Tibial artery (tissue), 4 donors: Measurements from ENCODE around the gene SPPL2C.

ENCODE experiments used
- DNase-seq, 2 donors: peaks; one replicate each; pipeline ENCODE4 v3.0.0-alpha.2; 2019
- H3K27ac ChIP-seq, 2 donors: fragments of 200-600 bp; sonication (generic) in 1 of 2; 1 replicate in 1 of 2; 2 replicates in 1 of 2; pipeline ENCODE4 v1.5.1; 2018 to 2019; ENCODE audit warnings: mild to moderate bottlenecking in 1 of 2
- H3K27me3 ChIP-seq, 2 donors: fragments of 200-600 bp; sonication (generic) in 1 of 2; one replicate each; pipeline versions ENCODE4 v1.5.1 to v1.6.0; 2016 to 2019
- H3K36me3 ChIP-seq, 3 donors: fragments of 200-600 bp; sonication (generic) in 2 of 3; one replicate each; pipeline ENCODE4 v1.5.1; 2016 to 2019; ENCODE audit warnings: mild to moderate bottlenecking in 2 of 3
- H3K4me1 ChIP-seq, 4 donors: fragments of 200-600 bp; sonication (generic) in 2 of 4; 1 replicate in 3 of 4; 2 replicates in 1 of 4; pipeline ENCODE4 v1.5.1; 2016 to 2019
- H3K4me3 ChIP-seq, 2 donors: fragments of 200-600 bp; sonication (generic) in 1 of 2; 1 replicate in 1 of 2; 2 replicates in 1 of 2; pipeline ENCODE4 v1.5.1; 2018 to 2019; ENCODE audit warnings: mild to moderate bottlenecking in 2 of 2
- H3K9me3 ChIP-seq, 3 donors: fragments of 200-600 bp; sonication (generic) in 1 of 3; one replicate each; pipeline ENCODE4 v1.5.1; 2016 to 2019
- CTCF ChIP-seq, 2 experiments: fragments of 200-600 bp in 1 of 2; fragments of 450-650 bp in 1 of 2; IDR thresholded peaks; one replicate each; pipeline ENCODE4 v1.5.1; 2017 to 2019; ENCODE audit warnings: antibody characterized with exemption in 2 of 2, mild to moderate bottlenecking in 1 of 2, moderate library complexity in 1 of 2
- intact Hi-C: fragments of 100-400 bp; cut with DNase I; formaldehyde crosslinking; loops from one replicate; pipeline ENCODE4 v1.15.0; 2023; ENCODE audit warnings: low total_unique reads

Gene SPPL2C

GRCh38 chr17:45812102-45812501 lies 32.6 kb upstream of the SPPL2C start:
- Histone ChIP-seq H3K4me1 (no peaks in the 10 kb centered on the region), H3K9me3 (no peaks in the 10 kb centered on the region), H3K27ac (no peak overlapping the region), H3K27me3 (peaks cover 0 to 39% of the 10 kb centered on the region in 2 donors), H3K4me3 (no peak overlapping the region), H3K36me3 (no peaks in the 10 kb centered on the region)
- intact Hi-C loops: no loop called here
- no peak for TF ChIP-seq CTCF (IDR thresholded peaks at IDR 0.05)
- DNase-seq: no peak

- DNase-seq: no peak
- Histone ChIP-seq H3K27ac (no peak overlapping the region), H3K4me3 (no peak overlapping the region), H3K4me1 (no peaks in the 10 kb centered on the region), H3K36me3 (no peaks in the 10 kb centered on the region), H3K9me3 (no peaks in the 10 kb centered on the region), H3K27me3 (peaks cover 0 to 35% of the 10 kb centered on the region in 2 donors)
- TF ChIP-seq CTCF (IDR thresholded peaks at IDR 0.05): no peak
- intact Hi-C loops: no loop called here
Measured at GRCh38 chr17:45813048-45813725, 31.5 kb upstream of the SPPL2C start.

- Histone ChIP-seq H3K4me3 (no peak overlapping the region), H3K4me1 (no peaks in the 10 kb centered on the region), H3K27me3 (peaks cover 0 to 36% of the 10 kb centered on the region in 2 donors), H3K27ac (no peak overlapping the region), H3K9me3 (no peaks in the 10 kb centered on the region), H3K36me3 (no peaks in the 10 kb centered on the region)
- DNase-seq: no peak
- no peak for TF ChIP-seq CTCF (IDR thresholded peaks at IDR 0.05)
- intact Hi-C loops: no loop called here
Measured at GRCh38 chr17:45814622-45815606, 29.8 kb upstream of the SPPL2C start.

GRCh38 chr17:45815752-45816151 lies 28.9 kb upstream of the SPPL2C start:
- DNase-seq: no peak
- intact Hi-C loops: no loop called here
- Histone ChIP-seq H3K36me3 (no peaks in the 10 kb centered on the region), H3K4me1 (no peaks in the 10 kb centered on the region), H3K9me3 (no peaks in the 10 kb centered on the region), H3K27ac (no peak overlapping the region), H3K27me3 (peaks cover 0 to 38% of the 10 kb centered on the region in 2 donors), H3K4me3 (no peak overlapping the region)
- no peak for TF ChIP-seq CTCF (IDR thresholded peaks at IDR 0.05)

DNA sequence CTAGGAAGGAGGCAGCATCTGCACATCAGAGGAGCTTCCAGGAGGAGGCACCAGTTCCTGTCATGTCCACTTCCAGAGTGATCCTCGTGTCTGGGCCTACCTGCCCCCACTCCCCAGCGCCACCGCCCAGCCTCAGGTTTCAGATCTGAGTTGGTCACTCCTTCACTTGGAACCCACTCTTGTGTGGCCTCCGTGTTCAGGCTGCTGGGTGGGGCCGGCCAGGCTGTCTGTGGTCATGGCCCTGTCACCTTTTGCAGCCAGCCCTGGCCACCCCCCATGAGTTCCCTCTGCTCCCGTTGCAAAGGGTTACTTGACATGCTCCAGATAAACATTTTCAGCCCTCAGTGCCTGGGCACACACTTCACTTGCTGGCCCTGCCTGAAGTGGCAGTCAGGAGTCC lies 26.6 kb upstream of the SPPL2C start:
- H3K4me3 ChIP-seq: no peak overlapping the region
- DNase-seq: no peak
- intact Hi-C loops: no loop called here
- TF ChIP-seq CTCF (IDR thresholded peaks at IDR 0.05): no peak
- H3K27ac ChIP-seq: no peak overlapping the region
- H3K4me1 ChIP-seq: no peaks in the 10 kb centered on the region
- no peaks in the 10 kb centered on the region for H3K36me3 ChIP-seq
- no peaks in the 10 kb centered on the region for H3K9me3 ChIP-seq
- H3K27me3 ChIP-seq: peaks cover 0 to 28% of the 10 kb centered on the region in 2 donors
